Measurements from ENCODE around the gene COQ8B. TPM values are rescaled to one million over a fixed set of nuclear protein-coding genes. Genes with fewer than 3 reads are reported as not detected.
"Not testable (repeated sequence)": the region's sequence is repeated elsewhere in the genome, so short reads cannot be mapped to it uniquely, and the experiment has no call there.

COQ8B gene
- total RNA-seq, 2 donors from 2014 or later: 25.5 to 39.8 TPM

DNA sequence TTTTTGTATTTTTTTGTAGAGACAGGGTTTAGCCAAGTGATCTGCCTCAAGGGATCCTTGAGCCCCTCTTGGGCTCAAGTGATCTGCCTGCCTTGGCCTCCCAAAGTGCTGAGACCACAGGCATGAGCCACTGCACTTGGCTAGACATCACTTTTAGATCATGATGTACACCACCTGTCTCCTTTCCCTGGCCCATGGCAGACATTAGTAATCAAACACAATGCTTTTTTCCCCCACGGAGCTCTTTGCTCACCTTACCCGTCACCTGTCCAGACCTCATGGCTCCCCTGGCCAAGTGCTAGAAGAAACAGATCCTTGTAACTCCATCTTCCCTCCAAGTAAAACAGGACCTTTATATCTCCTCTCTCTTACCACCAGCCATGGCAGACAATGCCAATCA, 44.6 kb downstream of the COQ8B start:
- ATAC-seq (no peak), DNase-seq (ENCODE audit: low spot score in 2 of 2) (no peak)
- no peak overlapping the region for H3K27ac Mint-ChIP-seq

DNA sequence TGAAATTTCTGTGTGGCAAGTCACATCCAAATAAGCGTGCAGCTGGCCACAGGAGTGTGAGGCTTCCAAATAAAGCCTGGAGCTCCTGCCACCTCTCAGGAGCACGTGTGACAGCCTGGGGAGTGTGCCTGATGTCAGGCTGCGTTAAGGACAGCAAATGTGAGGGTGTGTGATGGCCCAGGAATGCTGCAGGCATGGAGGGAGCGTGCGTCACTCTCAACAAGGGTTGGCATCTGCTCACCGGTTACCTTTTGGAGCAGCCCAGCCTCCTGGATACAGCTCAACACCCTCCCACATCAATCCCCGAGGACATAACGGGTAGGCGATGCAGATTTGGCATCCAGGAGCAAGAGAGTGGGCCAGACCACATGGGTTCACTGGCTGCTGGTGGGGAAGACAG, 45.3 kb downstream of the COQ8B start:
- ATAC-seq (no peak), DNase-seq (ENCODE audit: low spot score in 2 of 2) (no peak)
- Mint-ChIP-seq H3K9me3 (no peaks in the 10 kb centered on the region), H3K36me3 (peaks cover 21 to 34% of the 10 kb centered on the region in 2 donors), H3K27ac (no peak overlapping the region)

More for the DNA sequence above, 44.6 kb downstream of the COQ8B start:
- Mint-ChIP-seq H3K9me3 (no peaks in the 10 kb centered on the region), H3K36me3 (peaks cover 21 to 28% of the 10 kb centered on the region in 2 donors)

DNA sequence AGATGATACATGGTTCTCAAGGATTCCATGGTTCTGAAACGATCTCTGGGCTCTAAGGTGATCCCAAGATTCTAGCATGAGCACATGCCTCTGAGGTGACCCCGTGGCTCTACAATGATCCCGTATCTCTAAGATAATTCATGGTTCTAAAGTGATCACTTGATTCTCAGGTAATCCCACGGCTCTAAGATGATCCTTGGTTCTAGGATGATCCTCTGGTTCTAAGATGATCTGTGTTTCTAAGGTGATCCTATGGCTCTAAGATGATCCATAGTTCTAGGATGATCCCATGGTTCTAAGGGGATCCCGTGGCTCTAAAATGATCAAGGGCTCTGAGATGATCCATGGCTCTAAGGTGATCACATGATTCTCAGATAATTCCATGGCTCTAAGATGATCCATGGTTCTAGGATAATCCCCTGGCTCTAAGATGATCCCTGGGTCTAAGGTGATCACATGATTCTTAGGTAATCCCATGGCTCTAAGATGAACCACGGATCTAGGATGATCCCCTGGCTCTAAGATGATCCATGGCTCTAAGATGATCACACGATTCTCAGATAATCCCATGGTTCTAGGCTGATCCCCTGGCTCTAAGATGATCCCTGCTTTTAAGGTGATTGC, 47.6 kb downstream of the COQ8B start:
- H3K36me3 Mint-ChIP-seq: peaks cover 21 to 34% of the 10 kb centered on the region in 2 donors
- no peaks in the 10 kb centered on the region for H3K9me3 Mint-ChIP-seq
- DNase-seq (ENCODE audit: low spot score in 2 of 2) (no peak), ATAC-seq (no peak)
- H3K27ac Mint-ChIP-seq: no peak overlapping the region

DNA sequence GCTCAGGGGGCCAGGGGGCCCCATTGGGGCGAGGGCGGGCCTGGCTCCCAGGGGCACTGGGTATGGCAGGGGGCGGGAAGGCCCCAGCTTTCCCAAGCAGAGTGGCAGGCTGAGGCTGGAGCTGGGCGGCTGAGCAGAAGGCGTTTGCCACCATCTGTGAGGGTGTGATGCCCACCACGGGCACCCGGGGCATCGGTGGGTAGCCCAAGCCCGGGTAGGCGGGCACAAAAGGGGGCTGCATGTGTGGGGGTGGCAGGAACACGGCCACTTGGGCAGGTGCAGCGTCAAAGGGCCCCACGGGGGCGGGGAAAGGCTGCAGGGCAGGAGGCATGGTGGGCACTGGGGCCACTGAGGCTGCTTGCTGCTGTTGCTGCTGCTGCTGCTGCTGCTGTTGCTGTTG, 49.1 kb downstream of the COQ8B start:
- peaks cover 21 to 34% of the 10 kb centered on the region in 2 donors for H3K36me3 Mint-ChIP-seq
- ATAC-seq: no peak
- H3K9me3 Mint-ChIP-seq: no peaks in the 10 kb centered on the region
- no peak for DNase-seq (ENCODE audit: low spot score in 2 of 2)
- H3K27ac Mint-ChIP-seq: no peak overlapping the region

DNA sequence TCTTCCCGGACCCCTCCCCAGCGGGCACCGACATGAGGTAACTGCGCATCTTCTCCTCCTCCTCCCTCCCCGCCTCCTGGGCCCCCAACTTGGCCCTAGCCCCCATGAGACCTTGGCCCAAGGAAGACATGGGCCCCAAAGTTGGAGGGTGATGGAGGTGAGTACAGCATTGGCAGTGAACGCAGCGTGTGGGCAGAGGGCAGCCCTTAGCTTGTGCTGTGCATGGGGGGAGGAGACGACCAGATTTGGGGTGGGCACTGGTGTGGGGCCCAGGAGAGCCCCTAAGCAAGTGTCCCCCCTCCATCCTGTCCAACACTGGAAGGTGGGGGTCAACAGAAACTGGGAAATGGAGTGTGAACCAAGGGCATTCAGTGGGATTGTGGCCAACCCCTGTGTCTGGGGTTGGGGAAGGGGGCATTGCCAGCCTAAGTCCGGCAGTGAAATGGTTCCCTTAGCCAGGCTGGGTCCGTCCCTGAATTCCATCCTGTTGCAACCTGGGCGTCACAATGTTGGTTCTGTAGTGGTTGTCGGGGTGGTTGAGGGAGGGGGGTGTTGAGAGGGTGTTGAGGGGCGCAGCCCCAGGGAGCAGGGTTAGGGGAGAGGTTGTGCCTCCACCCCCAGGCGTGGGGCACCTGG, 49.8 kb downstream of the COQ8B start:
- ATAC-seq: no peak
- Mint-ChIP-seq H3K36me3 (peaks cover 21 to 34% of the 10 kb centered on the region in 2 donors), H3K27ac (peak overlapping the region; percentile 4 to 41)

DNA sequence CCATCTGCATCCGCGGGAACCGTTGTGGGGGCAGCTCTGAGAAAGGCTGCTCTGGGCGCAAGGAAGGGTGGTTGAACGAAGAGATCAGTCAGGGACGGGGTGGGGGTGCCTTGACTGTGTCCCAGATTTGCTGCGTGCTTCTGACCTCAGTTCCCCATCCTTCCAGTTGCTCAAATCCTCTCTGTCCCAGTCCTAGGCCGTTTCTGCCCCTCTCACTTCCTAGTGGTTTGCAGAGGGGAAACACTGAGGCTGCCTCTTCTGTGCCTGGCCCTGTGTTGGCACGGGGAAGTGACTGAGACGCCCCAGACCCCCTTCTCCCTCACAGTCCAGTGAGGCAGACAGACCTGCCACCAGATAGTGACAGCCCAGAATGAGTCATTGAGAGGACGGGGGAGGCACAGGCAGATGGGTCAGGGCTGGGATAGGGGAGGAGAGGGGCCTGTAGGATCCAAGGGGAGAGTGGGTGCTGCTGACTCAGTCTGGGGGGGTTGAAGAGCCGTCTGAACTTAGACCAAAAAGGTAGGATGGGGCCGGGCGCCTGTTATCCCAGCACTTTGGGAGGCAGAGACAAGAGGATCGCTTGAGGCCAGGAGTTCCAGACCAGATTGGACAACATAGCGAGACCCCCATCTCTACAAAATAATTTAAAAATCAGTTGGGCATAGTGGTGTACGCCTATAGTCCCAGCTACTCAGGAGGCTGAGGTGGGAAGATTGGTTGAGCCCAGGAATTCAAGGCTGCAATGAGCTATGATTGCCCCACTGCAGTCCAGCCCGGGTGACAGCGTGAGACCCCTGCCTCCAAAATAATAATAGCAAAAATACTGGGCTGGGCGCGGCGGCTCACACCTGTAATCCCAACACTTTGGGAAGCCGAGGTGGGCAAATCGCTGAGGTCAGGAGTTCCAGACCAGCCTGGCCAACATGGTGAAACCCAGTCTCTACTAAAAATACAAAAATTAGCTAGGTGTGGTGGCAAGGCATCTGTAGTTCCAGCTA, 52.7 kb downstream of the COQ8B start:
- DNase-seq (ENCODE audit: low spot score in 2 of 2) (peak in 1 of 2 donors; percentile 62), ATAC-seq (peak; percentile 8 to 51)
- Mint-ChIP-seq H3K9me3 (no peaks in the 10 kb centered on the region), H3K27ac (peak overlapping the region; percentile 80 to 91), H3K36me3 (peaks cover 0 to 9% of the 10 kb centered on the region in 2 donors)

More for the DNA sequence above, 49.8 kb downstream of the COQ8B start:
- no peak for DNase-seq (ENCODE audit: low spot score in 2 of 2)
- H3K9me3 Mint-ChIP-seq: no peaks in the 10 kb centered on the region

DNA sequence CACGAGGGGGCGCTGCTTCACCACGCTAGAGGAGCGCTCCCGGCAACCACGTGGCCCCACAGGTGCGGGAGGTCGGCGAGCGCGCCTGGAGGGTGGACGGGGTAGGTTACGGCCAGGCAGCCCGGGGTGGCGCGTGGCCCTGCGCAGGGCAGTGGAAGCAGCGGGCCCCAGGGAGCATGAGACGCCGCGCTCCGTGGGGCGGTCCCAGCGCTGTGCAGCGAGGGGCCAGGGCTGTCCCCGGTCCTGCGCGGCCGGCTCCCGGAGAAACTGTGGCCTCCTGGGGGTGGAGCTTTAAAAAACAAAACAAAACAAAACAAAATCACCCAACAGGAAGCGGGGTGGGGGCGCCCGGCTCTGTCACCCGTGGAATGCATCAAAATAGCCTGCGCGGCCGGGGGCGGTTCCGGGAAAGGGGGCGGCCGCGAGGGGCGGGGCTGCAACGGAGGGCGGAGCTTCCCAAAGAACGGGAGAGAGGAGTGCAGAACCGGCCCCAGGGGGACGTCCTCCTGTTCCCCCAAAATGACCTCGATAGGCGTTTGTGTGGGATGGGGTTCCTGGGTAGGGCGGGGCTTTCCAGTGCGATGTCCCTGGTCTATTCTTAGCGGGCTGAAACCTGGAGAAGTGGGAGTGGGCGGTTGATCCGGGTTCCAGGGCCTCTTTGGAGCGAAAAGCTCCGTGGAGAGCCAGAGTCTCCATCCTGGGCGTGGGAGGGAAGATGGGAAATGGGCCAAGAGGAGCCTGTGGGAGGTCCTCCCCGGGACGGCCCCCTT, 53.6 kb downstream of the COQ8B start:
- peak; percentile 89 to 90 for ATAC-seq
- Mint-ChIP-seq H3K27ac (peak overlapping the region; percentile 80 to 91), H3K36me3 (peaks cover 0 to 7% of the 10 kb centered on the region in 2 donors), H3K9me3 (no peaks in the 10 kb centered on the region)
- peak; percentile 91 to 96 for DNase-seq (ENCODE audit: low spot score in 2 of 2)

DNA sequence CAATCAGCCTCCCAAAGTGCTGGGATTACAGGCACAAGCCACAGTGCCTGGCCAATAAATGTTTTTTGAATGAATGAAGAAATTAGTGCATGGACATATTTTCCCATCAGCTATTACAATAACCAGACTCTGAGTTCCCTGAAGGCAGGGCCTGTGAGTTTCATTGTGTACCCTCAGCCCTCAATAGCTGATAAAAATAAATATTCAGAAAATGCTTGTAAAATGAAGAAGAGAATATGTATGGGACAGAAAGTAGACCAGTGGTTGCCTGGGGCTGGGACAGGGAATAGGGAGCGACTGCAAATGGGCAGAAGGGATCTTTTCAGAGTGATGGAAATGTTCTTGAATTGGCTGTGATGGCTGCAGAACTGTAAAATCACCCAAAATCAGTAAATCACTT, 55.1 kb downstream of the COQ8B start:
- H3K27ac Mint-ChIP-seq: no peak overlapping the region
- H3K36me3 Mint-ChIP-seq: peaks cover 0 to 1% of the 10 kb centered on the region in 2 donors
- no peak for ATAC-seq

DNA sequence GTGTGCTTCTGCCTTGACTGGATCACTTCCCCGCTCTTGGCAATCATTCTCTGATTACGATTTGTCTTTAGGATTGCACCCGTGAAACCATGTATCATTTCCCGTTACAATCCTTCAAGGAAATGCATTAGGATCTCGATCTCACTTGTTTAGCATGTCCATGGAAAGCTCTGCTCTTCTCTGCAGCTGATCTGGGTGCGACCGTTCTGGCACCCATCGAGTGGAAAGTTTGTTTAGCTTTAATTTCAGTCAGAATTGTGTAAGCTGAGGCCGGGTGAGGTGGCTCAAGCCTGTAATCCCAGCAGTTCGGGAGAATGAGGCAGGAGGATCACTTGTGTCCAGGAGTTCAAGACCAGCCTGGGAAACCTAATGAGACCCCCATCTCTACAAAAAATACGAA, 57.1 kb downstream of the COQ8B start:
- no peaks in the 10 kb centered on the region for H3K9me3 Mint-ChIP-seq
- ATAC-seq: no peak
- no peak overlapping the region for H3K27ac Mint-ChIP-seq
- H3K36me3 Mint-ChIP-seq: no peaks in the 10 kb centered on the region
- DNase-seq (ENCODE audit: low spot score in 2 of 2): no peak

More for the DNA sequence above, 55.1 kb downstream of the COQ8B start:
- H3K9me3 Mint-ChIP-seq: no peaks in the 10 kb centered on the region
- DNase-seq (ENCODE audit: low spot score in 2 of 2): no peak

DNA sequence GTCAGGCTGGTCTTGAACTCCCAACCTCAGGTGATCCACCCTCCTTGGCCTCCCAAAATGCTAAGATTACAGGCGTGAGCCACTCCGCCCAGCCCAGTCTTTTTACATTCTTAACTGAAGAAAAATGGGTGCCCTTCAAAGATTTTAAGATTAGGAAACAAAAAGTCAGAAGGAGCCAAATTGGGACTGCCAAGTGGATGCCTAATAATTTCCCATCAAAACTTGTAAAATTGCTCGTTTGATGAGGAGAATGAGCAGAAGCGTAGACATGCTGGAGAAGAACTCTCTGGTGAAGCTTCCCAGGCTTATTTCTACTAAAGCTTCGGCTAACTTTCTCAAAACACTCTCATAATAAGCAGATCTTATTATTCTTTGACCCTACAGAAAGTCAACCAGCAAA, 57.6 kb downstream of the COQ8B start:
- no peaks in the 10 kb centered on the region for H3K9me3 Mint-ChIP-seq
- no peak overlapping the region for H3K27ac Mint-ChIP-seq
- DNase-seq (ENCODE audit: low spot score in 2 of 2) (no peak), ATAC-seq (no peak)
- H3K36me3 Mint-ChIP-seq: no peaks in the 10 kb centered on the region

DNA sequence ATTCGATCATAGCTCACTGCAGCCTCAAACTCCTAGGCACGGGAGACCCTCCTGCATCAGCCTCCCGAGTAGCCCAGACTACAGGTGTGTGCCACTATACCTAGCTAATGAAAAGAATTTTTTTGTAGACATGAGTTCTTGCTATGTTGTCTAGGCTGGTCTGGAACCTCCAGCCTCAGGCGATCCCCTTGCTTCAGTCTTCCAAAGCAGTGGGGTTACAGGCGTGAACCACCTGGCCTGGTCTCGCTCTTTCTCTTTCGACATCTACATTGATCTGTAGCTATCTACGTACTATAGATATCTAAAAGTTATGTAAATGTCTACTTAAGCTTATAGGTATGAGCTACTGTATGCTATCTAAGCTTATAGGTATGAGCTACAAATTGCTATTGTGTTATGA, 58.7 kb downstream of the COQ8B start:
- Mint-ChIP-seq H3K9me3 (no peaks in the 10 kb centered on the region), H3K27ac (no peak overlapping the region), H3K36me3 (no peaks in the 10 kb centered on the region)
- DNase-seq (ENCODE audit: low spot score in 2 of 2): no peak
- no peak for ATAC-seq

DNA sequence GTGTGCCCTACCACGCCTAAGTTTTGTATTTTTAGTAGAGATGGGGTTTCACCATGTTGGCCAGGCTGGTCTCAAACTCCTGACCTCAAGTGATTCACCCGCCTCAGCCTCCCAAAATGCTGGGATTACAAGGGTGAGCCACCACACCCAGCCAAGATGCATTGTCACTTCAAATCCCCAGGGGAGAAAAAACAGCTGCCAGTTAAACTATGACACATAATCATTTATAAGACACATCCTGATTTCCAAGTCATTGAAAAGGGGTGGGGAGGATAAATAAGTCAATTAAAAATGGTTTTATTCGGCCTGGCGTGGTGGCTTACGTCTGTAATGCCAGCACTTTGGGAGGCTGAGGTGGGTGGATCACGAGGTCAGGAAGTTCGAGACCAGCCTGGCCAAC, 61.0 kb downstream of the COQ8B start:
- H3K36me3 Mint-ChIP-seq; ATAC-seq; H3K9me3 Mint-ChIP-seq; H3K27ac Mint-ChIP-seq; DNase-seq (ENCODE audit: low spot score in 2 of 2): not testable (repeated sequence)

DNA sequence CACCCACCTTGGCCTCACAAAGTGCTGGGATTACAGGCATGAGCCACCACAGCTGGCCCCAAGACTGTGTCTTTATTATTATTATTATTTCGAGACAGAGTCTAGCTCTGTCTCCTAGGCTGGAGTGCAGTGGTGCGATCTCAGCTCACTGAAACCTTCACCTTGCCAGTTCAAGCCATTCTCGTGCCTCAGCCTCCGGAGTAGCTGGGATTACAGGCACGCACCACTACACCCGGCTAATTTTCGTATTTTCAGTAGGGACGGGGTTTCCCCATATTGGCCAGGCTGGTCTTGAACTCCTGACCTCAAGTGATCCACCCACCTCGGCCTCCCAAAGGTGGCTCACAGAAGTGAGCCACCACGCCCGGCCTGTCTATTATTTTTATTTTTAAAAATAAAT, 64.4 kb downstream of the COQ8B start:
- H3K27ac Mint-ChIP-seq; ATAC-seq; DNase-seq (ENCODE audit: low spot score in 2 of 2); H3K36me3 Mint-ChIP-seq; H3K9me3 Mint-ChIP-seq: not testable (repeated sequence)

DNA sequence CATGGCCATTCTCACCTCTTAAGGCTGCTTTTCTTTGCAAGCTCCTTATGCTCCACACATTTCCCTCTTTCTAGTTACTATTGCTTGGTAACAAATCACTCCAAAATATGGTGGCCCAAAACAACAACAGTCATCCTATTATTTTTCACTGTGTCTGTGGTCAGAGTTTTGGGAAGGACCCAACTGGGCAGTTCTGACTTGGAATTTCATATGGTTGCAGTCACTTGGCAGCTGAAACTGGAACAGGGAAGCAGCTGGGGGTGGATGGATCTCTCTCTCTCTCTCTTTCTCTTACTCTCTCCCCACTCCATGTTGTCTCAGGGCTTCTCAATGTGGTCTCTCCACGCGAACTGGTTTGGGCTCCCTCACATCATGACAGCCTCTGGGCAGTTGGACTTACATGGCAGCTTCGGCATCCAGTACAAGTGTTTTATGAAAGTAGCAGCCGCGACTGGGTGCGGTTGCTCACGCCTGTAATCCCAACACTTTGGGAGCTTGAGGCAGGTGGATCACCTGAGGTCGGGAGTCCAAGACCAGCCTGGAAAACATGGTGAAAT, 65.9 kb downstream of the COQ8B start:
- no peak overlapping the region for H3K27ac Mint-ChIP-seq
- H3K36me3 Mint-ChIP-seq: no peaks in the 10 kb centered on the region
- ATAC-seq (no peak), DNase-seq (ENCODE audit: low spot score in 2 of 2) (no peak)
- no peaks in the 10 kb centered on the region for H3K9me3 Mint-ChIP-seq

DNA sequence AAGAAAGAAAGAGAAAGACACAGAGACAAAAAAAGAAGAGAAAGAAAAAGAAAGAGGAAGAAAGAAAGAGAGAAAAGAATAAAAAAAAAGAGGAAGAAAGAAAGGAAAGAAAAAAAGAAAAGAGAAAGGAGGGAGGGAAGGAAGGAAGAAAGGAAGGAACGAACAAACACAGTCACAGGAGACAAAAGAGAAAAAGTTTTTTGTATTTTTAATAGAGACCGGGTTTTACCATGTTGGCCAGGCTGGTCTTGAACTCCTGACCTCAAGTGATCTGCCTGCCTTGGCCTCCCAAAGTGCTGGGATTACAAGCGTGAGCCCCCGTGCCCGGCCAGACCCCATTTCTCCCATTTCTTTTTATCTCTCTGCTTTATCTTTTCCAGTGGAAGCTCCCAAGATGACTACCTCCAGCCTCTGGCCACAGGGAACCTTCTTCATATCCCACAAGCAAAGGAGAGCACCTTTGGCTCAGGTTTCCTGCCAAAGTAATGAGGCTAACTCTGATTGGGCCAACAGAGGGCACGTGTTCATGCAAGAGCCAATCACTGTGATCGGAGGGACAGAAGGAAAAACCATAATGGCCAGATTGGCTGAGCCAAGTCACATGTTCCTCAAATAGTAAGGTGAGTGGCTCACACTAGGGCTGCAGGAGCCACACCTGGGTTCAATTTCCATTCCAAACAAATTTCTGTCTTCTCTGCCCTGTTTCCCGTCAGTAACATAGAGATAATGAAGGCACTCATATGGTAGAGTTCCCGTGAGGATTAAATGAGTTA, 66.6 kb downstream of the COQ8B start:
- not testable (repeated sequence) for H3K36me3 Mint-ChIP-seq; ATAC-seq; DNase-seq (ENCODE audit: low spot score in 2 of 2); H3K27ac Mint-ChIP-seq; H3K9me3 Mint-ChIP-seq
